ENCODE measurements around the gene PTGES.
A peak's percentile ranks its signal among the peaks of the same experiment; 100 is the strongest.

DNA sequence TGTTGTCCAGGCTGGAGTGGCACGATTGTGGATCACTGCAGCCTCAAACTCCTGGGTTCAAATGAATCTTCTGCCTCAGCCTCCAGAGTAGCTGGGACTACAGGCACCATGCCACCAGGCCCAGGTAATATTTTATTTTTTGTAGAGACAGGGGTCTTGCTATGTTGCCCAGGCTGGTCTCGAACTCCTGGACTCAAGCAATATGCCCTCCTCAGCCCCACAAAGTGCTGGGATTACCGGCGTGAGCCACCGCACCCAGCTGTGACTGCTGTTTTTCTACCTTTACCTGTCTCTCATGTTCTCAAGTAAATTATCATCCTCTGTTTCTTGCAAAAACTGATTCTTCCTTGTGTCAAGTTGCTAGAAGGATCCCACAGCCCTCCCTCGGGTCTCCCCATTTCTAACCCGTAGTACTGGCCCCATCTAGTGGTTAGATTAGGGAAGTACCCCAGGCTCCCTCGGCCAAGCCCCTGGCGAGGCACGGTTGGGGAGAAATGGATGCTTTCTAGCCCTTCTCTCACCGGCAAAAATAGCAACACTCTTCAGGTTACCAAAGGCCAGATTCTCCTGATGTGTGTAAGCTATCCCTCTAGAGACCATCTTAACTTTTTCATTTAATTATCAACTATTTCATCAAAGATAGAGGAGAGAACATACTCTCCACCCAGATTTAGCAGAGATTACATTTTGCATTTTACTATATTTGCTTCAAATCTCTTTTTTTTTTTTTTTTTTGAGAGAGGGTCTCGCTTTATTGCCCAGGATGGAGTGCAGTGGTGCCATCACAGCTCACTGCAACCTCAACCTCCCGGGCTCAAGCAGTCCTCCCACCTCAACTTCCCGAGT, 30.9 kb upstream of the PTGES start:
- TF ChIP-seq, protein P1, sequence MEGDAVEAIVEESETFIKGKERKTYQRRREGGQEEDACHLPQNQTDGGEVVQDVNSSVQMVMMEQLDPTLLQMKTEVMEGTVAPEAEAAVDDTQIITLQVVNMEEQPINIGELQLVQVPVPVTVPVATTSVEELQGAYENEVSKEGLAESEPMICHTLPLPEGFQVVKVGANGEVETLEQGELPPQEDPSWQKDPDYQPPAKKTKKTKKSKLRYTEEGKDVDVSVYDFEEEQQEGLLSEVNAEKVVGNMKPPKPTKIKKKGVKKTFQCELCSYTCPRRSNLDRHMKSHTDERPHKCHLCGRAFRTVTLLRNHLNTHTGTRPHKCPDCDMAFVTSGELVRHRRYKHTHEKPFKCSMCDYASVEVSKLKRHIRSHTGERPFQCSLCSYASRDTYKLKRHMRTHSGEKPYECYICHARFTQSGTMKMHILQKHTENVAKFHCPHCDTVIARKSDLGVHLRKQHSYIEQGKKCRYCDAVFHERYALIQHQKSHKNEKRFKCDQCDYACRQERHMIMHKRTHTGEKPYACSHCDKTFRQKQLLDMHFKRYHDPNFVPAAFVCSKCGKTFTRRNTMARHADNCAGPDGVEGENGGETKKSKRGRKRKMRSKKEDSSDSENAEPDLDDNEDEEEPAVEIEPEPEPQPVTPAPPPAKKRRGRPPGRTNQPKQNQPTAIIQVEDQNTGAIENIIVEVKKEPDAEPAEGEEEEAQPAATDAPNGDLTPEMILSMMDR (IDR thresholded peaks at IDR 0.05; ENCODE audit: insufficient read depth, low read depth, low read length) = peak; percentile 86
- TF ChIP-seq EZH2 (IDR thresholded peaks at IDR 0.05; ENCODE audit: insufficient read depth, low read length) = no peak
